ENCODE measurements around the gene CUL2. TPM values are rescaled to one million over a fixed set of nuclear protein-coding genes. Genes with fewer than 3 reads are reported as not detected.
"Not testable (repeated sequence)": the region's sequence is repeated elsewhere in the genome, so short reads cannot be mapped to it uniquely, and the experiment has no call there.

CUL2 gene
- total RNA-seq, 1 donor from 2014 or later, result 34.3 TPM

- Mint-ChIP-seq H3K27ac (ENCODE audit: unreplicated experiment) (no peak overlapping the region), H3K9me3 (ENCODE audit: unreplicated experiment) (no peaks in the 10 kb centered on the region), H3K36me3 (ENCODE audit: unreplicated experiment) (no peaks in the 10 kb centered on the region), H3K27me3 (ENCODE audit: unreplicated experiment) (peaks cover 31% of the 10 kb centered on the region), H3K4me1 (ENCODE audit: unreplicated experiment) (peaks cover under 1% of the 10 kb centered on the region), H3K4me3 (ENCODE audit: unreplicated experiment) (no peak overlapping the region)
- no peak for DNase-seq (ENCODE audit: extremely low spot score, unreplicated experiment)
- TF ChIP-seq CTCF (IDR thresholded peaks at IDR 0.05), result no peak
Observed at GRCh38 chr10:35096312-35096711, 6.2 kb upstream of the CUL2 start.

GRCh38 chr10:35092851-35093250 lies 2.7 kb upstream of the CUL2 start:
- Mint-ChIP-seq H3K4me1 (ENCODE audit: unreplicated experiment) (peaks cover 26% of the 10 kb centered on the region), H3K27ac (ENCODE audit: unreplicated experiment) (no peak overlapping the region), H3K36me3 (ENCODE audit: unreplicated experiment) (no peaks in the 10 kb centered on the region), H3K27me3 (ENCODE audit: unreplicated experiment) (peaks cover 17% of the 10 kb centered on the region), H3K4me3 (ENCODE audit: unreplicated experiment) (no peak overlapping the region), H3K9me3 (ENCODE audit: unreplicated experiment) (no peaks in the 10 kb centered on the region)
- no peak for DNase-seq (ENCODE audit: extremely low spot score, unreplicated experiment)
- no peak for TF ChIP-seq CTCF (IDR thresholded peaks at IDR 0.05)

GRCh38 chr10:35091994-35092790 lies 2.1 kb upstream of the CUL2 start:
- Mint-ChIP-seq H3K27me3 (ENCODE audit: unreplicated experiment) (peaks cover 17% of the 10 kb centered on the region), H3K36me3 (ENCODE audit: unreplicated experiment) (no peaks in the 10 kb centered on the region), H3K9me3 (ENCODE audit: unreplicated experiment) (no peaks in the 10 kb centered on the region), H3K4me3 (ENCODE audit: unreplicated experiment) (no peak overlapping the region), H3K4me1 (ENCODE audit: unreplicated experiment) (peaks cover 32% of the 10 kb centered on the region), H3K27ac (ENCODE audit: unreplicated experiment) (no peak overlapping the region)
- no peak for TF ChIP-seq CTCF (IDR thresholded peaks at IDR 0.05)
- no peak for DNase-seq (ENCODE audit: extremely low spot score, unreplicated experiment)

GRCh38 chr10:35089611-35090161 lies 455 bp downstream of the CUL2 start:
- Mint-ChIP-seq H3K9me3 (ENCODE audit: unreplicated experiment) (no peaks in the 10 kb centered on the region), H3K4me3 (ENCODE audit: unreplicated experiment) (peak overlapping the region; percentile 89), H3K4me1 (ENCODE audit: unreplicated experiment) (peaks cover 39% of the 10 kb centered on the region), H3K36me3 (ENCODE audit: unreplicated experiment) (peaks cover 1% of the 10 kb centered on the region), H3K27ac (ENCODE audit: unreplicated experiment) (peak overlapping the region; percentile 79), H3K27me3 (ENCODE audit: unreplicated experiment) (peaks cover 2% of the 10 kb centered on the region)
- no peak for DNase-seq (ENCODE audit: extremely low spot score, unreplicated experiment)
- no peak for TF ChIP-seq CTCF (IDR thresholded peaks at IDR 0.05)

- no peak for TF ChIP-seq CTCF (IDR thresholded peaks at IDR 0.05)
- peaks cover 22% of the 10 kb centered on the region for H3K36me3 Mint-ChIP-seq (ENCODE audit: unreplicated experiment)
- H3K4me1 Mint-ChIP-seq (ENCODE audit: unreplicated experiment), result peaks cover 21% of the 10 kb centered on the region
- no peak overlapping the region for H3K27ac Mint-ChIP-seq (ENCODE audit: unreplicated experiment)
- H3K9me3 Mint-ChIP-seq (ENCODE audit: unreplicated experiment), result peaks cover 12% of the 10 kb centered on the region
- DNase-seq (ENCODE audit: extremely low spot score, unreplicated experiment), result no peak
- H3K4me3 Mint-ChIP-seq (ENCODE audit: unreplicated experiment), result no peak overlapping the region
- H3K27me3 Mint-ChIP-seq (ENCODE audit: unreplicated experiment), result no peaks in the 10 kb centered on the region
Observed at GRCh38 chr10:35083242-35083641, 6.9 kb downstream of the CUL2 start.

GRCh38 chr10:35080261-35080660 lies 9.9 kb downstream of the CUL2 start:
- H3K27me3 Mint-ChIP-seq (ENCODE audit: unreplicated experiment); H3K4me1 Mint-ChIP-seq (ENCODE audit: unreplicated experiment); DNase-seq (ENCODE audit: extremely low spot score, unreplicated experiment); H3K27ac Mint-ChIP-seq (ENCODE audit: unreplicated experiment); H3K4me3 Mint-ChIP-seq (ENCODE audit: unreplicated experiment): not testable (repeated sequence)
- Mint-ChIP-seq H3K36me3 (ENCODE audit: unreplicated experiment) (peaks cover 23% of the 10 kb centered on the region), H3K9me3 (ENCODE audit: unreplicated experiment) (peaks cover 12% of the 10 kb centered on the region)

All from osteocyte (in vitro differentiated cells).